Stomach smooth muscle (tissue), 2 donors: ENCODE results near the gene ZNF33B.

Experiments
- H3K27ac ChIP-seq: one replicate; pipeline ENCODE4 v1.7.0; 2013; ENCODE audit warnings: mild to moderate bottlenecking, low read length, inconsistent platforms
- H3K27me3 ChIP-seq, 2 donors: one replicate each; pipeline ENCODE4 v1.7.0; 2013; ENCODE audit warnings: low read length in 2 of 2; ENCODE audit not compliant: insufficient read depth in 2 of 2, control insufficient read depth in 1 of 2
- H3K36me3 ChIP-seq, 2 donors: one replicate each; pipeline ENCODE4 v1.7.0; 2013; ENCODE audit warnings: low read length in 2 of 2; ENCODE audit not compliant: control insufficient read depth in 2 of 2, insufficient read depth in 2 of 2
- H3K4me1 ChIP-seq: one replicate; pipeline ENCODE4 v1.7.0; 2013; ENCODE audit warnings: low read length; ENCODE audit not compliant: control insufficient read depth, insufficient read depth
- H3K4me3 ChIP-seq, 2 donors: one replicate each; pipeline ENCODE4 v1.7.0; 2013; ENCODE audit warnings: low read length in 2 of 2
- H3K9ac ChIP-seq, 2 donors: one replicate each; pipeline ENCODE4 v1.7.0; 2013; ENCODE audit warnings: low read length in 2 of 2, mild to moderate bottlenecking in 1 of 2
- H3K9me3 ChIP-seq, 2 donors: one replicate each; pipeline ENCODE4 v1.7.0; 2013; ENCODE audit warnings: low read length in 2 of 2; ENCODE audit not compliant: control insufficient read depth in 2 of 2
- donor health status: healthy.
- donor health status: Pancreatic carcinoma.

ZNF33B gene

DNA sequence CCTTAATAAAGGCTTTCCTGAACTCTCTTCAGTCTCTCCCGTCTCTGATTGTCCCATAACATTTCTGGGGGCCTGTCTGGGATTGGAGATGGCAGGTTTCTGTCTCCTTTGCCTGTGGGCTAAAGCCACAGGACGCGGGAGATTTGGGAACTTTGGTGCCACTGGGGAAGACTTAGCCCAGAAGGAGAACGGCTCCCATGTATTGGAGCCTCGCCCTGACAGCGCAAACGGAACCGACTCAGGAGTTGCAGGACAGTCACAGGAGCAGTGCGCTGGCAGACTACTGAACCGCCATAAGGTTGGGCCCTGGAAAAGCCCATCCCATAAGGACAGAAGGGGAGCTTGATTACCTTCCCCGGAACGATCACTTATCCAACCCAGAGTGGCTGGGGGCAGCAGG lies 7.1 kb upstream of the ZNF33B start:
- Histone ChIP-seq H3K27ac (no peak overlapping the region), H3K36me3 (no peaks in the 10 kb centered on the region), H3K4me1 (no peaks in the 10 kb centered on the region)

GRCh38 chr10:42645103-42645502 lies 6.7 kb upstream of the ZNF33B start:
- no peaks in the 10 kb centered on the region for H3K9me3 ChIP-seq
- H3K4me3 ChIP-seq, result no peak overlapping the region
- H3K27ac ChIP-seq, result no peak overlapping the region
- no peaks in the 10 kb centered on the region for H3K36me3 ChIP-seq
- H3K27me3 ChIP-seq, result no peaks in the 10 kb centered on the region
- H3K9ac ChIP-seq, result no peak overlapping the region
- no peaks in the 10 kb centered on the region for H3K4me1 ChIP-seq

More for the DNA sequence above, 7.1 kb upstream of the ZNF33B start:
- Histone ChIP-seq H3K4me3 (no peak overlapping the region), H3K9me3 (no peaks in the 10 kb centered on the region), H3K27me3 (no peaks in the 10 kb centered on the region), H3K9ac (no peak overlapping the region)

DNA sequence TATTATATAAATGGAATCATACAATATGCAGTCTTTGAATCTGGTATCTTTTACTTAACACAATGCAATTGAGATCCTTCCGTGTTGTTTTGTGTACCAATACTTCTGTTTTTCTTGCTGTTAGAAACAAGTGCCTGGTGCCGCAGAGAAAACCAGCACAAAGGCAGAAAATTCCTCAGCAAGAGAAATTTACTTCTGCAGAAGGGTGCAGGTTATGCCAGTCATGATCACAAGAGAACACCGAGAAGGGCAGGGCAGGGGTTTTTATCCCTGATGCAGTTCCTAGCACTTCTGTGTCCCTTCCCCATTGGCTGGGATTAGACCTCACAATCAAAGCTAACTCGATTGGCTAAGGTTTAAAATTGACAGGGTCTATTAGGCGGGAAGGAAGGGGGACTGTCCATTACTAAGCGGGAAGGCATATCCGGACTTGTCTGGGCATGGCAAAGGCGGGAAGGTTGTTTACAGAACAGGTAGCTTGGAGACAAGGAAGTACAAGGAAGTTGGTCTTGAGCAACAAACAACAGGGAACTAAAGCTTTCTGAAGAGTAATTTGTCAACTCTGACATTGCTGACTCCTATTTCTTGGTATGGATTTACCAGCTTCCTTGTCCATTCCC lies 2.4 kb upstream of the ZNF33B start:
- H3K9me3 ChIP-seq, result no peaks in the 10 kb centered on the region
- peaks cover 8% of the 10 kb centered on the region for H3K4me1 ChIP-seq
- H3K4me3 ChIP-seq, result no peak overlapping the region
- H3K9ac ChIP-seq, result no peak overlapping the region
- H3K27ac ChIP-seq, result no peak overlapping the region
- H3K36me3 ChIP-seq, result no peaks in the 10 kb centered on the region
- H3K27me3 ChIP-seq, result no peaks in the 10 kb centered on the region

DNA sequence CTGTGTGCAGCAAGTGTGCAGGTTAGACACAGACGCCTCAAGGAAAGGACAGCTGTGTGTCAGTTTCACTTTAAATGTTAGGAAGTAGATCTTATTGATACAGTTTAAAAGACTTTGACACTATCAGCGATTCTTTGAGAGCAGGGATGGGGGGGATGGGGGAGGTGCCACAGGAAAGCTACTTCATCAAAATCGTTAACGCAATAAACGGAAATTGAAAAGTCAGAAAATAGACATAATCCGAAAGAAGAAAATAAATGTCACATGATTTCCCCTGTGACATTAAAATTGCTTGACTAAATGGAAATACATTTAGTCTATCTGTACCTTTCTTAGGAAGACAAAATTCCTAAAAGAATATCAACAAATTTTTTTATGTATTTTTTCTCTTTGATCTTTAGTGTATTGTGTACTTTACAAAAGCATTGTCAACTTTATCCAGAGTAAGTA lies 476 bp upstream of the ZNF33B start:
- Histone ChIP-seq H3K27ac (peak overlapping the region; percentile 85), H3K4me3 (peak overlapping the region; percentile 61 to 97), H3K36me3 (no peaks in the 10 kb centered on the region), H3K4me1 (peaks cover 8% of the 10 kb centered on the region), H3K9me3 (no peaks in the 10 kb centered on the region), H3K9ac (peak overlapping the region; percentile 66 to 85), H3K27me3 (no peaks in the 10 kb centered on the region)

- Histone ChIP-seq H3K27me3 (no peaks in the 10 kb centered on the region), H3K9me3 (no peaks in the 10 kb centered on the region), H3K27ac (peak overlapping the region; percentile 85), H3K9ac (peak overlapping the region; percentile 66 to 85), H3K4me3 (peak overlapping the region; percentile 61 to 97), H3K4me1 (peaks cover 8% of the 10 kb centered on the region), H3K36me3 (no peaks in the 10 kb centered on the region)
Measured at GRCh38 chr10:42637648-42638054, 719 bp downstream of the ZNF33B start.

- no peak overlapping the region for H3K4me3 ChIP-seq
- peaks cover 8% of the 10 kb centered on the region for H3K4me1 ChIP-seq
- peak overlapping the region in 1 of 2 donors; percentile 66 for H3K9ac ChIP-seq
- no peak overlapping the region for H3K27ac ChIP-seq
- no peaks in the 10 kb centered on the region for H3K9me3 ChIP-seq
- H3K36me3 ChIP-seq, result no peaks in the 10 kb centered on the region
- H3K27me3 ChIP-seq, result no peaks in the 10 kb centered on the region
Measured at GRCh38 chr10:42637142-42637541, 1.2 kb downstream of the ZNF33B start.

GRCh38 chr10:42635098-42635497 lies 3.3 kb downstream of the ZNF33B start:
- Histone ChIP-seq H3K27ac (no peak overlapping the region), H3K9ac (no peak overlapping the region), H3K4me3 (no peak overlapping the region), H3K36me3 (peaks cover 7 to 9% of the 10 kb centered on the region in 2 donors), H3K4me1 (peaks cover 8% of the 10 kb centered on the region), H3K9me3 (no peaks in the 10 kb centered on the region), H3K27me3 (no peaks in the 10 kb centered on the region)

DNA sequence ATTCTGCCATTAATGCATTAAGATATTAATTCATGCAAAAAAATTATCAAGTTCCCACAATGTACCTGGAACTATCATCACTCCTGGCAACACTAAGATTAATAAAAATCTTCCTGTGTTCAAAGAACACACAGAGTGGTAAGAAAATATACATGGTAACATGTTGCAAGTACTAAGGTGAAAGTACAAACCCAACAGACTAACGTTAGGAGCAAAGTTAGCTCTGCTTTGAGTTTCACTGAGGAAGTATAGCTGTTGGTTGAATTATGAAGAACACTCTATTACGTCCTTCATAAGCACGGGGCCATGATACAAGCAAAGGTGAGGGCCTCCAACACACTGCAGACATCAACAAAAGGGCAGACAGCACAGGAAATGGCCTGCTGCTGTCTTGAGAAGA lies 5.8 kb downstream of the ZNF33B start:
- Histone ChIP-seq H3K9ac (no peak overlapping the region), H3K27ac (no peak overlapping the region), H3K36me3 (peaks cover 7 to 9% of the 10 kb centered on the region in 2 donors), H3K4me3 (no peak overlapping the region), H3K9me3 (no peaks in the 10 kb centered on the region), H3K27me3 (no peaks in the 10 kb centered on the region), H3K4me1 (peaks cover 1% of the 10 kb centered on the region)

GRCh38 chr10:42630537-42631134 lies 7.7 kb downstream of the ZNF33B start:
- H3K4me3 ChIP-seq, result no peak overlapping the region
- no peak overlapping the region for H3K9ac ChIP-seq
- no peak overlapping the region for H3K27ac ChIP-seq
- no peaks in the 10 kb centered on the region for H3K4me1 ChIP-seq
- H3K36me3 ChIP-seq, result peaks cover 7 to 9% of the 10 kb centered on the region in 2 donors
- H3K27me3 ChIP-seq, result no peaks in the 10 kb centered on the region
- H3K9me3 ChIP-seq, result no peaks in the 10 kb centered on the region

DNA sequence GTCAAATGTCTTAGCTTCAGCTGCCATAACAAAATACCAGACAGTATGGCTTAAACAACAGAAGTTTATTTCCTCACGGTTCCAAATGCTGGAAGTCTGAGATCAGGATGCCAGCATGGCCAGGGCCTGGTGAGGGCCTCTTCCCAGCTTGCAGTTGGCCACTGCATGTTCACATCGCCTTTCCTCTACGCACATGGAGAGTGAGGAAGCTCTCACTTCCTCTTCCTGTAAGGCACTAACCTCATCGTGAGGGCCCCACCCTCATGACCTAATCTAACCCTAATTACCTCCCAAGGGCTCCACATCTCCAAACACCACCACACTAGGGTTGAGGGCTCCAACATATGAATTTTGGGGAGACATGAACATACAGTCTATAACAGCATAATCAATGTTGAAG lies 14.4 kb downstream of the ZNF33B start:
- Histone ChIP-seq H3K27me3 (no peaks in the 10 kb centered on the region), H3K4me3 (no peak overlapping the region), H3K4me1 (no peaks in the 10 kb centered on the region), H3K9me3 (no peaks in the 10 kb centered on the region), H3K36me3 (peaks cover 4% of the 10 kb centered on the region in 2 donors), H3K27ac (no peak overlapping the region), H3K9ac (no peak overlapping the region)

- H3K9ac ChIP-seq, result no peak overlapping the region
- H3K4me1 ChIP-seq, result no peaks in the 10 kb centered on the region
- no peaks in the 10 kb centered on the region for H3K27me3 ChIP-seq
- H3K9me3 ChIP-seq, result no peaks in the 10 kb centered on the region
- H3K27ac ChIP-seq, result no peak overlapping the region
- peaks cover 4 to 5% of the 10 kb centered on the region in 2 donors for H3K36me3 ChIP-seq
- no peak overlapping the region for H3K4me3 ChIP-seq
Measured at GRCh38 chr10:42618424-42618823, 19.9 kb downstream of the ZNF33B start.
